GM18951 (cell line): ENCODE results near the gene MFNG.

Experiments used
- POLR2A ChIP-seq: IDR thresholded peaks from 4 replicates; pipeline ENCODE4 v1.6.1; 2011; ENCODE audit warnings: mild to moderate bottlenecking; ENCODE audit not compliant: insufficient read length, insufficient read depth; ENCODE audit errors: extremely low read depth
- in situ Hi-C: fragments of 300-500 bp; cut with MboI; formaldehyde crosslinking; loops from one replicate; pipeline ENCODE4 v1.12.0; 2022; ENCODE audit warnings: low sequenced_read_pairs, mixed read lengths, inconsistent platforms; ENCODE audit not compliant: unreplicated experiment

Gene MFNG

DNA sequence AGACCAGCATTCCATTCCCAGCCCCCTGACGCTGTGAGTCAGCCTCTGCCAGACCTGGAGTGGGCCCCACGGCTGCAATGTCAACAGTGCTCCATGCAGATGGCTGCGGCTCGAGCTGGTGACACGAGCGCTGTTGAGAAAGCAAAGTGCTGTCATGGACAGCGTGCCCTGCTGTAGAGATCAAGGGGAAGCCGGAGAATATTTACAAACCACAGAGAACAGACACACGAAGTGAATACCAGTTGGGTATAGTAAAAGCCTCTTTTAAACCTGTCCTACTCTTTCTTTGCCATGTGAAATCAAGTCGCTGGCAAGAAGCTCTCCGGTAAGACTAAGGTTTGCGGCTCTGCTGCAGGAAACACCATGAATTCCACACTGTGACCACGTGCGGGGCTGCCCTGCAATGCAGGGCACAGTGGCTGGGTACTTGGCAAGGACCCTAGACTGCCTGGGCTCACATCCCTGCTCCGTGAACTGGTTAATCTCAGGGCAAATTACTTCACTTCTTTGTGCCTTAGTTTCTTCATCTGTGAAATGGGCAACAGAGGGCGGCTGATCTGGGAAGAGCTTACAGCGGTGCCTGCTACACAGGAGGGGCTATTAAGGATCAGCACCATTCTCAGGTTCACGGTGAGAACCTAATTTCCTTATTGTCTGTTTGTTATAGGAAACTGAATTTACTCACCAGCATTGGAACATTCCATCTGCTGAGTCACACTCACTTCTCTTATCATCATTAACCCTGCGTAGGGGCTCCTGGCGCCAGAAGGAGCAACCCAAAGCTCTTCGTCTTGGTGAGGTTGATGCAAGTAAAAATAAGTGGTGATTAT is 31.1 kb downstream of the MFNG start:
- TF ChIP-seq POLR2A = no peak
- in situ Hi-C loops = loop anchor here (10.0 kb wide), 1 partner anchor 130 kb away; no protein-coding TSS in a partner anchor

DNA sequence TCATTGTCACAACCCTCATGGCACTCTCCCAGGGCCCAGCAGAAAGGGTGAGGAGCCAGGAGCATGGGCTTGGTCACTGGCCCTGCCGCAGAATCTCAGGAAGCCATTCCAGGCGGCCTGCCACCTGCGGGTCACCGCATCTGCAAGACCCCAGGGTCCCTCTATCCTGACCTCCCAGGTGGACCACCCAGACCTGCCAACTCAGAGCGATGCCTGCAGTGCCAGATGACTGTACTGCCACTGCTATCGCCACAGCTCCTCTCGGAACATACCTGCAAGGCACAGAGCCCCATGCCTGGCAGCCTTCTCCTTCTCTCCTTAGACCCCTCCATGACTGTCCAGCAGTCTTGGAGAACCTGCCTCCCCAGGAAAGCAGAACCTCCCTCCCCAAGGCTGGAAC is 32.5 kb downstream of the MFNG start:
- in situ Hi-C loops = loop anchor here (10.0 kb wide), 1 partner anchor 129 kb away; no protein-coding TSS in a partner anchor
- TF ChIP-seq POLR2A = no peak

DNA sequence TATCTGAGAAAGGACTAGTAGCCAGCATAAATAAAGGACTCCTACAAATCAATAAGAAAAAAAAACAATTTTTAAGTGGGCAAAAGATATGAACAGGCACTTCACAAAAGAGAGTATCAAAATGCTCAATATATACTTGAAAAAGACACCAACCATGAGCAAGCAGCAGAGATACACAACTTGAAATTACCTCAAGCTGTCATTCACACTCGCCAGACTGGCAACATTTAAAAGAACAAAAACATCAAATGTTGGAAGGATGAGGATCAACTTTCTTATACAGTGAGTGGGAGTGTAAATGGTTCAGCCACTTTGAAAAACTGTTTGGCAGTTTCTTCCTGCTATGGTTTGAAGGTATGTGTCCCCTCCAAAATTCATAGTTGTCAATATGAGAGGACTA is 35.0 kb downstream of the MFNG start:
- in situ Hi-C loops = loop anchor here (10.0 kb wide), 1 partner anchor 126 kb away; no protein-coding TSS in a partner anchor

DNA sequence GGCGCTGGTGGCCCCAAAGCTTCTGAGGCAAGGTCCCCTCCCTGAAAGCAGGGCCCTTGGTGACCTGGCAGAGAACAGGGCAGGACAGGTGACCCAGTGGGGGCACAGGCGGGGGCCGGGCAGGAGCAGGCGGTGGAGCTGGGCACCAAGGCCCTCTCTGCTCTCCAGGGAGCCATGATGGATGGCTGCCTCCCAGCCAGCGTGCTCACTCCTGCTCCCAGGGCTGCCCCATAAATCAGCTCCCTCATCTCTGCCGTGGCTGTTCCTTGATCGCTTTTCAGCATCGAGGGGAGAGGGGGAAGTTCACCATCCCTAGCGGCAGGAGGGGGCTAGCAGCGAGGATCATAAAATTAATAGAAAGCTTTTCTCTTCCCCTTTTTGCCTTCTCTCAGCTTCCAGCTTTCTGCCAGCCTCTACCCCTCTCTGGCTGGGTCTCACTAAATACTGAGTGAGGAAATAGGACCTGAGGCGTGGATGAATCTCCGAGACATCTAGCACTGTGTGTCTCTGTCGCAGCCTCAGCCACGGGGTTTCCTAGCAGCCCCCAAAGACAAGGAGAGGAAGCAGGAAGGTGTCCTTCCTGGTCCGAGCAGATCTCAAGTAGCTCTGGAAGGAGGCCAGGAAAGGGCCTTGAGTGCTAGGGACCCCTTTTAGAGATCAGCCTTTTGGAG is 36.7 kb downstream of the MFNG start:
- no peak for TF ChIP-seq POLR2A
- in situ Hi-C loops = loop anchor here (10.0 kb wide), 1 partner anchor 125 kb away; no protein-coding TSS in a partner anchor

More for the DNA sequence above, 35.0 kb downstream of the MFNG start:
- TF ChIP-seq POLR2A = no peak

DNA sequence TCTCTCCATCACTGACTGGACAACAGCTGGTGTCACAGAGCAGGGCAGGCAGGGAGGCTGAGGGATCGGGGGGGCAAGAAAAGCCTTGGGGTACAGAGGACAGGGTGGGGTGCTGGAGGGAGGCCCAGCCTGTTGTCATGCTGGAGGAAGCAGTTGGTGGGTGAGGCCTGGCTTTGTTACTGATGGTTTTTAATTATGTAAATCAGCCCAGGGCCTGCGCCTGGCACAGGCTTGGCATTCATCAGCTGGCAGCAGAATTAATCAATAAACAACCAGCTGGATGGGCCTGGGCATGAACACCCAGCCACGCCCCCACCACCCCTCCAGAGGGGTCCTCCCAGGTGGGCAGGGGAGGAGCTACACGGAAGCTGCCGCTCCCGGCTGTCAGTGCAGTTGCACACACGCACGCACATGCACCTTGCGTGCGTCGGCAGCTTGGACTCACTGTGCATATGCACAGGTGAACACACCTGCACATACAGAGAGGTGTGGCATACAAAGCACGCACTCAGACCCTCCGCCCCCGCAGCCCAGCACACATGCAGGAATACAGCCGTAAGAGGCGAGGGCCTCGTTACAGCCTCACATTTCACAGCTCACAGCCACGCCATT is 37.6 kb downstream of the MFNG start:
- in situ Hi-C loops = no loop called here
- no peak for TF ChIP-seq POLR2A

DNA sequence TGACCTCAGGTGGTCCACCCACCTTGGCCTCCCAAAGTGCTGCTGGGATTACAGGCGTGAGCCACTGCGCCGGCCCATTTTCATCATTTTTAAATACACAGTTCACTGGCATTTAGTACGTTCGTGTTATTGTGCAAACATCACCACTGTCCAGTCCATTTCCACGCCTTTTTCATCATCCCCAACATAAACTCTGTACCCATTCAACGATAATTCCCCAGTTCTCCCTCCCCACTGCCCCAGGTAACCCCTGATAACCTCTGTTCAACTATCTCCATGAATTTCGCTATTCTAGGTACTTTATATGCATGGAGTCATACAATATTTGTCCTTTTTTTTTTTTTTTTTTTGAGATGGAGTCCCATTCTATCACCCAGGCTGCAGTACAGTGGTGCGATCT is 40.7 kb downstream of the MFNG start:
- in situ Hi-C loops = no loop called here
- no peak for TF ChIP-seq POLR2A

DNA sequence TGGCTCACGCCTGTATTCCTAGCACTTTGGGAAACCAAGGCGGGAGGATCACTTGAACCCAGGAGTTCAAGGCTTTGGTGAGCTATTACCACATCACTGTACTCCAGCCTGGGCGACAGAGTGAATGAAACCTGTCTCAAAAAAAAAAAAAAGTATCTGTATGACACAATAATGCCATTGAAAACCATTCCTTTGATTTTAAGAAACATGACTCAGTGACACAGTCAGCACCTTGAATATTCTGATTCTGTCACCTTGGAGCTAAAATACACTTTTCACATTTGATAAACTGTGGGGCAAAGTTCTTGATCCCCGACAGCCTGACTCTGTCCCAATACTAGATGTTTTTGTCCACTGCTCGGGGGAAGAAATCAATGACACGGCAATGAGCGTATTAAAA is 42.2 kb downstream of the MFNG start:
- in situ Hi-C loops = no loop called here
- TF ChIP-seq POLR2A = no peak

DNA sequence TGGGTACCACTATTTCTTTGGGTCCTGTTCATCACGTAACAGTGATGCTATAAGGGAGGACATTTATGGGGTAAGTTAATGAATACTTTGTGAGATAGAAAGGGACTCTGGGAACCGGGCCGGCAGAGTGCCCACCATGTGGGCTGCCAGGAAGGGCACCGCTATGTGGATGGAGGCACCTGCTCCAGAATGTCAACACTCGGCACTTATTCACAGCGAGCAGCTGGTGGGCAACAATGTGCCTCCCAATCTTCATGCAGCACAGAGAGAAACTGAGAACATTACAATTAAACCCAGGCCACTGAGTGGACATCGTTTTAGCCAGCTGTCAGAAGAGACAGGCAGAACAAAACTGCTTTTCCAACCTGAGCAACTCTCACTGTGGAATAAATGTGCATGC is 43.1 kb downstream of the MFNG start:
- in situ Hi-C loops = no loop called here
- no peak for TF ChIP-seq POLR2A

DNA sequence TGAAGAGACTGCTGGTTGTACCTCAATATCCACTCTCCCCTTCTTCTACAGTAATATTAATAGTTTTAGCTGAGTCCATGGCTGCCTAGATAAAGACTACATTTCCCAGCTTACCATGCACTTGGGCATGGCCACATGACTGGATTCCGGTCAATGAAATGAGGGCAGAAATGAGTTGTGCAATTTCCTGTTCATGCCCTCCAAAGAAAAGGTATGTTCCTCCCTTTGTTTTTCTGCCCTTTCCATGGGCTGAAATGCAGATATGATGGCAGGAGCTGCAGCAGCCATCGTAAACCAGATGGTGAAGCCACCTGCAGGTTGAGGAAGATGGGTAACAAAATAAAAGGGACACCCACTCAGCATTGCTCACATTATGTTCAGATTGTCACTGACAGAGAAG is 43.6 kb downstream of the MFNG start:
- in situ Hi-C loops = no loop called here
- TF ChIP-seq POLR2A = no peak

DNA sequence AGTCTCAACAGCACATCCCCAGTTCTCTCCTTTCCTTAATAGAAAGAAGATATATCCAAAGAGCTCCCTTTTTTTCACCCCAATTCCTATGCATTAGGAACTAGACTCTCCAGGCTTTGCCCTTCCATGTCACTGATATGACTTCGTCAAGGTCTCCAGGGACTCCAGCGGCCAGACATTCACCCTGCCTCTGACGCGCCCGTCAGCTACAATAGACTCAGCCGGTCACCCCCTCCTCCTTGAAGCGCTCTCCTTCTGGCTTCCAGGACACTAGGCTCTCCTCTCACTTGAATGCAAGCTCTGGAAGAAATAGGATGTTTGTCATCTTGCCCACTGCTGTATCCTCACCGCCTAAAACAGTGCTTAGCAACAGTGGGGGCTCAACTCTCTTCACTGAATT is 44.0 kb downstream of the MFNG start:
- in situ Hi-C loops = no loop called here
- no peak for TF ChIP-seq POLR2A

DNA sequence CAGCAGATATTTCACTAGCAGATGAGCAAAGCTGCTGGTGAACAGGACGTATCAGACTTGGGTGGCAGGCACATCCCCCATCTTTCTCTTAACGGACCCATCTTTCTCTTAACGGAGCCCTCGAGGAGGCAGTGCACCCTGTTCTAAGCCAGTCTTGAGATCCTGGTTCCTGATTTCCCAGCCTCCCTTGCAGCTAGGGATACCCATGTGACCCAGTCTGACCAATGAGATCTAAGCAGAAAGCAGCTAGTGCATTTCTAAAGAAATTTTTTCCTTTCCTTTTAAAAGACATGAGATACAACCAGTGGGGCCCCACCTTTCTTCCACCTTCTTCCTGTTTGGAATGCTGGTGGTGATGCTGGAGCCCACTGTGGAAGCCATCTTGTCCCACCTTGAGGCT is 45.3 kb downstream of the MFNG start:
- in situ Hi-C loops = no loop called here
- TF ChIP-seq POLR2A = no peak

DNA sequence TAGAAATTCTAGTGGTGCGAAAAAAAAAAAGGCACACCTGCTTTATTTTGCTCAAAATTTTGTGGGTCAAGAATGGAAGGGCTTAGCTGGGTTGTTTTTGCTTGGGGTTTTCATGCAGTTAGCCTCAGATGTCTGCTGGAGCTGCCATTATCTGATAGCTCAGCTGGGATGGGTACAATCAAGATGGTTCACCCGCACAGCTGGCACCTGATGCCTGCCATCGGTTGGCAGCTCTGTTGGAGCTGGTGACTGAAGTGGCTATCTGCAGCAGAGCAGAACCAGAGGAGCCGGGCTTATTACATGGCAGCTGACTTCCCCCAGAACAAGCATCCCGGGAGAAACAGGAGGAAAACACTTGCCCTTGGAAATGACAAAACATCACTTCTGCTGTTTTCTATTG is 46.8 kb downstream of the MFNG start:
- in situ Hi-C loops = loop anchor here (10.0 kb wide), 1 partner anchor 125 kb away; no protein-coding TSS in a partner anchor
- no peak for TF ChIP-seq POLR2A

DNA sequence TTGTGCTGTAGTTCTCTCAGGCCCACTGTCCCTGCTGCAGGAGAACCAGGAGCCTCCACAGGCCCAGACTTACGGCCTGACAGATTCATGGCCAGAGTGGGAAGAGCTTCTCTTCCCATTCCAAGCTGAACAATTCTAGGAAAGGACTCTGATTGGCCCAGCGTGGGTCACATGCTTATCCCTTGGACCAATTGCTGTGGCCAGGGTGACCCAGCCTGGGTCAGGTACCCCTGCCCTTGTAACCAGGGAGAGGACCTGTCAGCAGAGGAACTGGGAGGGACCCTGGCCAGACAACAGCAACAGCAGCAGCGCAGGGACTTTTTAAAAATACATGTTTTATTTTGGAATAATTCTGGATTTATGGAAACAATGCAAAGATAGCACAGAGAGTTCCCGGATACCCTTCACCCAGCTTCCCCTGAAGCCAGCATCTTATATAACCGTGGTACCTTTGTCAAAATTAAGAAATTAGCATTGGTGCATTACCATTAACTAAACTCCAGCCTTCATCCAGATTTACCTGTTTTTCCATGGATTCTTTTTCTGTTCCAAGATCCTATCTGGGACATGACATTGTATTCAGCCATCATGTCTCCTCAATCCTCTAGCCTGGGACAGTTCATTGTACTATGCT is 50.1 kb downstream of the MFNG start:
- in situ Hi-C loops = loop anchor here (10.0 kb wide), 1 partner anchor 121 kb away; no protein-coding TSS in a partner anchor
- TF ChIP-seq POLR2A = no peak

DNA sequence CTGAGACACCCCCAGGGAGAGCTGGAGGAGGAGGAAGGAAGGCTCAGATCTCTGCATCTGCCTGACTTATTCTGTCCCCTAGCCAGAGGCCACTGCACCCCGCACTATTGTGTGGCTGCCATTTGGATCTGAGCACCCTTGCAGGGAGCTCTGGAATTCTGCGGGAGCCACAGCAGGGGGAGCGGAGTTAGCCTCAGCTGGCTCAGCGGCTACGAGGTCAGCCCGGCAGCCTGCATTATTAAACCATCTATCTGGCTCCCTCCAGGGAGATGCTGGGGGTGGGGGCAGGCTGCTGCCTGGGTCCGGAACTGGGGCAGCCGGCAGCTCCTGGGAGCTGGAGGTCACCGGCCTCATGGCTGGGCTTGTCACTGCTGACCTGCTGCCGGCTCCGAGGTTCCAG is 52.4 kb downstream of the MFNG start:
- in situ Hi-C loops = loop anchor here (10.0 kb wide), 1 partner anchor 119 kb away; no protein-coding TSS in a partner anchor
- TF ChIP-seq POLR2A = no peak
